Measurements from ENCODE around the gene PCGF3. TPM values are rescaled to one million over a fixed set of nuclear protein-coding genes. Genes with fewer than 3 reads are reported as not detected.
A peak's percentile ranks its signal among the peaks of the same experiment; 100 is the strongest.

Gene PCGF3
- total RNA-seq, 1 donor from 2014 or later: 35.2 TPM

GRCh38 chr4:761739-762138 is 56.1 kb downstream of the PCGF3 start:
- no peak for DNase-seq (ENCODE audit: low read depth)
- no peak overlapping the region for H3K4me3 ChIP-seq (ENCODE audit: low read depth, low read length)
- TF ChIP-seq, protein P1, sequence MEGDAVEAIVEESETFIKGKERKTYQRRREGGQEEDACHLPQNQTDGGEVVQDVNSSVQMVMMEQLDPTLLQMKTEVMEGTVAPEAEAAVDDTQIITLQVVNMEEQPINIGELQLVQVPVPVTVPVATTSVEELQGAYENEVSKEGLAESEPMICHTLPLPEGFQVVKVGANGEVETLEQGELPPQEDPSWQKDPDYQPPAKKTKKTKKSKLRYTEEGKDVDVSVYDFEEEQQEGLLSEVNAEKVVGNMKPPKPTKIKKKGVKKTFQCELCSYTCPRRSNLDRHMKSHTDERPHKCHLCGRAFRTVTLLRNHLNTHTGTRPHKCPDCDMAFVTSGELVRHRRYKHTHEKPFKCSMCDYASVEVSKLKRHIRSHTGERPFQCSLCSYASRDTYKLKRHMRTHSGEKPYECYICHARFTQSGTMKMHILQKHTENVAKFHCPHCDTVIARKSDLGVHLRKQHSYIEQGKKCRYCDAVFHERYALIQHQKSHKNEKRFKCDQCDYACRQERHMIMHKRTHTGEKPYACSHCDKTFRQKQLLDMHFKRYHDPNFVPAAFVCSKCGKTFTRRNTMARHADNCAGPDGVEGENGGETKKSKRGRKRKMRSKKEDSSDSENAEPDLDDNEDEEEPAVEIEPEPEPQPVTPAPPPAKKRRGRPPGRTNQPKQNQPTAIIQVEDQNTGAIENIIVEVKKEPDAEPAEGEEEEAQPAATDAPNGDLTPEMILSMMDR (conservative IDR thresholded peaks at IDR 0.05; ENCODE audit: low read depth, low read length): no peak

GRCh38 chr4:762211-763190 is 56.9 kb downstream of the PCGF3 start:
- TF ChIP-seq, protein P1 (conservative IDR thresholded peaks at IDR 0.05; ENCODE audit: low read depth, low read length): peak; percentile 40
- no peak overlapping the region for H3K4me3 ChIP-seq (ENCODE audit: low read depth, low read length)
- no peak for DNase-seq (ENCODE audit: low read depth)

DNA sequence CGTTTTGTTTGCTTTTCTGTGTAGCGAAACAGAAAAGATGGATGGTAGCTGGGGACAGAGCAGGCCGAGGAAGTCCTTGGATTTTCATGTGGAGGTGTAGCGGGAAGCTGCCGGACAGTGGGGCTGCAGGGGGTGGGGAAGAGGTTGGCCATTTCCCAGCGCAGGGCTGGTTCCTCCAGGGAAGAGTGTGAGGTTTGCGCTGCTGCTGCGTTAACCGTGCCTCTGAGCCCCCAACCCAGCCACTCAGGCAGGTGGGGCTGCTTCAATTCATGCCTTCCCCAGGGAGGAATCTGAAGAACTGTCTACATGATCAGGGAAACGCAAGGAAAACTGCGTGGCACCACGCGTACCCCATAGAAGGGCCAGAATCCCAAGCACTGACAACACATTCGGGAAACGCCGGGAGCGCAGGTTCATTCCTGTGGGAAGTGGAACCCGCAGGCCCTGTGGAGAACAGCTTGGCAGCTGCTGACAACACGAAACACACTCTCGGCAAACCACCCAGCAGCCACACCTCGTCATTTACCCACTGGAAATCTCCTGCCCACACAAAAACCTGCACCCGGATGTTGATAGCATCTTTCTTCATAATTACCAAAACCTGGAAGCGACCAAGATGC is 57.7 kb downstream of the PCGF3 start:
- no peak overlapping the region for H3K4me3 ChIP-seq (ENCODE audit: low read depth, low read length)
- TF ChIP-seq, protein P1 (conservative IDR thresholded peaks at IDR 0.05; ENCODE audit: low read depth, low read length): no peak
- no peak for DNase-seq (ENCODE audit: low read depth)

DNA sequence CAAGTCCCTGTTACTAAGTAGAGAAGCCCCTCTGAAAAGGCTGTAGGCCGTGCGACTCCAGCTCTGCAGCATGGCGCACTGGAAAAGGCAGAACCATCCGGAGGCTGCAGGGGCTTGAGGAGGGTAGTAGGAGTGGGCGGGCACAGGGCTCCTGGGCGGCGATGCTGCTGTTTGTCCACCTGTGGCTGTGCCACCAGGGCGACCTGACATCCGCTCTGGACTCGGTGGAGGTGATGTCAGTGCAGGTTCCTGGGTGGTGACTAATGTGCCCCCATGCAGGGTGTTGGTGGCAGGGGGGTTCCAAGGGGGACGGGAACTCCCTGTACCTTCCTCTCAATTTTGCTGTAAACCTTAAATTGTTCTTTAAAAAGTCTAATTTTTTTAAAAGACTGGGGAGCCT is 58.3 kb downstream of the PCGF3 start:
- TF ChIP-seq, protein P1 (conservative IDR thresholded peaks at IDR 0.05; ENCODE audit: low read depth, low read length): no peak
- H3K4me3 ChIP-seq (ENCODE audit: low read depth, low read length): no peak overlapping the region
- DNase-seq (ENCODE audit: low read depth): no peak

- TF ChIP-seq, protein P1 (conservative IDR thresholded peaks at IDR 0.05; ENCODE audit: low read depth, low read length): no peak
- DNase-seq (ENCODE audit: low read depth): no peak
These were observed 59.0 kb downstream of the PCGF3 start for GRCh38 chr4:764405-765169.

GRCh38 chr4:766152-766515 is 60.5 kb downstream of the PCGF3 start:
- TF ChIP-seq, protein P1 (conservative IDR thresholded peaks at IDR 0.05; ENCODE audit: low read depth, low read length): no peak
- no peak for DNase-seq (ENCODE audit: low read depth)
- no peak overlapping the region for H3K4me3 ChIP-seq (ENCODE audit: low read depth, low read length)

More at GRCh38 chr4:764405-765169, 59.0 kb downstream of the PCGF3 start:
- H3K4me3 ChIP-seq (ENCODE audit: low read depth, low read length): no peak overlapping the region
